Measurements from ENCODE around the gene RNF115. TPM values are rescaled to one million over a fixed set of nuclear protein-coding genes. Genes with fewer than 3 reads are reported as not detected.

The RNF115 gene
- total and polyA plus RNA-seq, 2 of the 4 experiments (the other 2 are of a cell fraction): 13.5 to 22.9 TPM

GRCh38 chr1:145696630-145696960, 127.3 kb downstream of the RNF115 start:
- ATAC-seq (ENCODE audit: low read depth) (no peak), DNase-seq (no peak)
- no peak overlapping the region for H2AFZ ChIP-seq (replicated peaks; ENCODE audit: low read length, poor library complexity)
- no peaks in the 10 kb centered on the region for H3K36me3 ChIP-seq (ENCODE audit: control insufficient read depth, insufficient read depth, low read length)
- H2BK15ac ChIP-seq (ENCODE audit: low read depth, low read length): no peak overlapping the region
- H4K8ac ChIP-seq (ENCODE audit: low read depth in 2 of 2, low read length in 2 of 2): no peak overlapping the region
- no peaks in the 10 kb centered on the region for H4K20me1 ChIP-seq (ENCODE audit: insufficient read depth, low read length)
- H3K27me3 ChIP-seq (ENCODE audit: control insufficient read depth, insufficient read depth, low read length): no peaks in the 10 kb centered on the region
- H3K9me3 ChIP-seq (ENCODE audit: control insufficient read depth, insufficient read depth, low read length): no peaks in the 10 kb centered on the region
- H3K9me1 ChIP-seq (ENCODE audit: insufficient read depth, low read length): peaks cover under 1% of the 10 kb centered on the region; the same call in 1 of the 2 replicates
- no peak overlapping the region for H3K56ac ChIP-seq (ENCODE audit: extremely low read depth, insufficient read depth, low read length)
- dilution Hi-C loops (cut with HindIII; ENCODE audit: low sequenced_read_pairs, unreplicated experiment): no loop called here
- no peak overlapping the region for H3K4me3 ChIP-seq (ENCODE audit: insufficient read depth, low read depth, low read length)
- H3K18ac ChIP-seq (ENCODE audit: low read depth, low read length): no peak overlapping the region
- 100% methylated on average over 1 of the region's 3 CpGs; no CpG with 5 or more reads in 1 of the 2 experiments for WGBS, 2 experiments (ENCODE audit: extremely low coverage in 2 of 2, insufficient read length in 1 of 2)
- H3K9ac ChIP-seq (ENCODE audit: low read depth, low read length): no peak overlapping the region
- peaks cover 2% of the 10 kb centered on the region; the same call in 1 of the 2 replicates for H3K4me1 ChIP-seq (ENCODE audit: control insufficient read depth, insufficient read depth, low read length)
- H3K4ac ChIP-seq (ENCODE audit: low read depth, low read length): no peak overlapping the region
- in situ Hi-C loops (cut with MboI; ENCODE audit: low sequenced_read_pairs): no loop called here
- no peak overlapping the region for H2BK5ac ChIP-seq (ENCODE audit: low read depth, low read length, poor library complexity, severe bottlenecking)
- H2BK120ac ChIP-seq (ENCODE audit: low read depth, low read length): no peak overlapping the region
- TF ChIP-seq CTCF (conservative IDR thresholded peaks at IDR 0.05; ENCODE audit: low read depth, low read length): no peak
- TF ChIP-seq NFE2L2 (IDR thresholded peaks at IDR 0.05; ENCODE audit: low read depth, low read length): no peak
- no peak for TF ChIP-seq MXI1 (IDR thresholded peaks at IDR 0.05; ENCODE audit: borderline replicate concordance, low read depth, low read length)
- no peak for TF ChIP-seq ELK1 (IDR thresholded peaks at IDR 0.05; ENCODE audit: borderline replicate concordance, low read depth, low read length)
- TF ChIP-seq RCOR1 (IDR thresholded peaks at IDR 0.05; ENCODE audit: insufficient replicate concordance, low read length): no peak
- TF ChIP-seq MAZ (IDR thresholded peaks at IDR 0.05; ENCODE audit: borderline replicate concordance, low read depth, low read length): no peak
- TF ChIP-seq SMC3 (IDR thresholded peaks at IDR 0.05; ENCODE audit: low read depth, low read length): no peak
- TF ChIP-seq FOS (IDR thresholded peaks at IDR 0.05; ENCODE audit: low read depth, low read length): no peak
- no peak for TF ChIP-seq CHD1 (IDR thresholded peaks at IDR 0.05; ENCODE audit: low read depth, low read length)
- no peak for TF ChIP-seq BHLHE40 (IDR thresholded peaks at IDR 0.05; ENCODE audit: low read depth, low read length)
- no peak for TF ChIP-seq CEBPB (IDR thresholded peaks at IDR 0.05; ENCODE audit: low read depth, low read length)
- no peak for TF ChIP-seq USF2 (IDR thresholded peaks at IDR 0.05; ENCODE audit: low read depth, low read length)
- no peak for TF ChIP-seq RFX5 (IDR thresholded peaks at IDR 0.05; ENCODE audit: low read depth, low read length)
- TF ChIP-seq POLR2A (IDR thresholded peaks at IDR 0.05; ENCODE audit: low read depth, low read length): no peak
- TF ChIP-seq RAD21 (IDR thresholded peaks at IDR 0.05; ENCODE audit: low read length): no peak
- no peak for TF ChIP-seq MAFK (IDR thresholded peaks at IDR 0.05; ENCODE audit: low read depth, low read length)
- no peak overlapping the region for H3K27ac ChIP-seq (ENCODE audit: insufficient read depth, low read length)
- H3K14ac ChIP-seq (replicated peaks; ENCODE audit: low read depth, low read length): no peak overlapping the region
- no peaks in the 10 kb centered on the region for H3K79me1 ChIP-seq (ENCODE audit: low read depth in 1 of 2, low read length in 2 of 2)
- POLR2A ChIA-PET (ENCODE audit: unreplicated experiment): no interaction called here
- H2AK5ac ChIP-seq (ENCODE audit: low read depth, low read length): no peak overlapping the region
- no peak overlapping the region for H2AK9ac ChIP-seq (replicated peaks; ENCODE audit: low read depth, low read length, poor library complexity)
- H4K5ac ChIP-seq (ENCODE audit: low read depth, low read length): no peak overlapping the region
- intact Hi-C loops (cut with micrococcal nuclease): no loop called here
- CTCF ChIA-PET: interaction anchor here (1.6 kb wide), 1 partner anchor 11 kb away, joined by 4 read pairs; the partner anchor contains the start of gene PDZK1
- H4K91ac ChIP-seq (ENCODE audit: insufficient read depth, low read depth, low read length): no peak overlapping the region
- no peak overlapping the region for H3K23ac ChIP-seq (ENCODE audit: low read depth, low read length)
- H3K4me2 ChIP-seq (ENCODE audit: low read depth, low read length): no peak overlapping the region
- H2BK20ac ChIP-seq (ENCODE audit: low read depth, low read length): no peak overlapping the region
- BruUV-seq (replicated peaks): no TSS peak

Data from IMR-90 (cell line).